Esophagus muscularis mucosa (tissue), 3 donors: ENCODE results near the gene GC.

Experiments
- POLR2AphosphoS5 ChIP-seq, 2 donors: sonication (generic); formaldehyde crosslinking; IDR thresholded peaks; one replicate each; pipeline ENCODE4 v1.6.1; 2017; ENCODE audit warnings: antibody characterized with exemption in 2 of 2
- TF ChIP-seq, protein P1 (sequence below), 3 experiments: fragments of 200-600 bp in 2 of 3; fragments of 450-650 bp in 1 of 3; sonication (generic) in 2 of 3; IDR thresholded peaks; one replicate each; pipeline ENCODE4 v1.5.1; 2017 to 2019; ENCODE audit warnings: antibody characterized with exemption in 3 of 3, mild to moderate bottlenecking in 2 of 3, moderate library complexity in 1 of 3

DNA sequence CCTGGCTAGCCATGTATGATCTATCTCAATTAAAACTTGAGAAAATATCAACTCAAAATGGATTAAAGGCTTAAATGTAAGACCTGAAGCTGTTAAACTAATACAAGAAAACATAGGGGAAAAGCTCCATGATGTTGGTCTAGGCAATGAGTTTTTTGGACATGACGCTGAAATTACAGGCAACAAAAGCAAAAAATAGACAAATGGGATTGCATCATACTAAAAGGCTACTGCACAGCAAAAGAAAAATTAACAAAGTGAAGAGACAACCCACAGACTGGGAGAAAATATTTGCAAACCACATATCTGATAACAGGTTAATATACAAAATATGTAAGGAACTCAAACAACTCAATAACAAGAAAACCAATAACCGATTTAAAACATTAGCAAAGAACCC, 8.4 kb downstream of the GC start:
- no peak for TF ChIP-seq POLR2AphosphoS5 (IDR thresholded peaks at IDR 0.05)
- TF ChIP-seq, protein P1, sequence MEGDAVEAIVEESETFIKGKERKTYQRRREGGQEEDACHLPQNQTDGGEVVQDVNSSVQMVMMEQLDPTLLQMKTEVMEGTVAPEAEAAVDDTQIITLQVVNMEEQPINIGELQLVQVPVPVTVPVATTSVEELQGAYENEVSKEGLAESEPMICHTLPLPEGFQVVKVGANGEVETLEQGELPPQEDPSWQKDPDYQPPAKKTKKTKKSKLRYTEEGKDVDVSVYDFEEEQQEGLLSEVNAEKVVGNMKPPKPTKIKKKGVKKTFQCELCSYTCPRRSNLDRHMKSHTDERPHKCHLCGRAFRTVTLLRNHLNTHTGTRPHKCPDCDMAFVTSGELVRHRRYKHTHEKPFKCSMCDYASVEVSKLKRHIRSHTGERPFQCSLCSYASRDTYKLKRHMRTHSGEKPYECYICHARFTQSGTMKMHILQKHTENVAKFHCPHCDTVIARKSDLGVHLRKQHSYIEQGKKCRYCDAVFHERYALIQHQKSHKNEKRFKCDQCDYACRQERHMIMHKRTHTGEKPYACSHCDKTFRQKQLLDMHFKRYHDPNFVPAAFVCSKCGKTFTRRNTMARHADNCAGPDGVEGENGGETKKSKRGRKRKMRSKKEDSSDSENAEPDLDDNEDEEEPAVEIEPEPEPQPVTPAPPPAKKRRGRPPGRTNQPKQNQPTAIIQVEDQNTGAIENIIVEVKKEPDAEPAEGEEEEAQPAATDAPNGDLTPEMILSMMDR (IDR thresholded peaks at IDR 0.05), result no peak
